HG02763 (cell line): ENCODE results near the gene ABHD11.
"Not testable (repeated sequence)": the region's sequence is repeated elsewhere in the genome, so short reads cannot be mapped to it uniquely, and the experiment has no call there.

Experiments used
- ATAC-seq: cut with Tn5 transposase; IDR thresholded peaks from one replicate; pipeline ENCODE4 v1.9.1; 2021; ENCODE audit warnings: mild to moderate bottlenecking, moderate library complexity; ENCODE audit not compliant: unreplicated experiment

The ABHD11 gene

DNA sequence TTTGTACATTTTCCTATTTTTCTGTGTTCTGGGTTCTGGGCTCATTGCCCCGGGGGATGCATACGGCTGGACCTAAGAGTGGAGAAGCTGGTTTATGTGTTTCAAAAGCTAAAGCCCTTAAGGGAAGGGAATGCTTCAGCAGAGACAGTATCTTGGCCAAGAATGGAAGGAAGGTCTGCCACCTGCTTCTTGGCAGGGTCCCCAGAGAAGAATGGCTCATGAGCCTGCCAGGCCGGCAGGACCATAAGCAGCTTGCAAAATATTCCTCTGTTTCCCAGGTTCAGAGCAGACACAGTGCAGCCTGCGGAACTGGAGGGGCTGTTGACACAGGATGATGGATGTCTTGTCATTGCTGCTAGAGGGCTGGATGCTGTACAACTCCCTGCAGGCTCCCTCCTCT, 7.8 kb upstream of the ABHD11 start:
- no peak for ATAC-seq

DNA sequence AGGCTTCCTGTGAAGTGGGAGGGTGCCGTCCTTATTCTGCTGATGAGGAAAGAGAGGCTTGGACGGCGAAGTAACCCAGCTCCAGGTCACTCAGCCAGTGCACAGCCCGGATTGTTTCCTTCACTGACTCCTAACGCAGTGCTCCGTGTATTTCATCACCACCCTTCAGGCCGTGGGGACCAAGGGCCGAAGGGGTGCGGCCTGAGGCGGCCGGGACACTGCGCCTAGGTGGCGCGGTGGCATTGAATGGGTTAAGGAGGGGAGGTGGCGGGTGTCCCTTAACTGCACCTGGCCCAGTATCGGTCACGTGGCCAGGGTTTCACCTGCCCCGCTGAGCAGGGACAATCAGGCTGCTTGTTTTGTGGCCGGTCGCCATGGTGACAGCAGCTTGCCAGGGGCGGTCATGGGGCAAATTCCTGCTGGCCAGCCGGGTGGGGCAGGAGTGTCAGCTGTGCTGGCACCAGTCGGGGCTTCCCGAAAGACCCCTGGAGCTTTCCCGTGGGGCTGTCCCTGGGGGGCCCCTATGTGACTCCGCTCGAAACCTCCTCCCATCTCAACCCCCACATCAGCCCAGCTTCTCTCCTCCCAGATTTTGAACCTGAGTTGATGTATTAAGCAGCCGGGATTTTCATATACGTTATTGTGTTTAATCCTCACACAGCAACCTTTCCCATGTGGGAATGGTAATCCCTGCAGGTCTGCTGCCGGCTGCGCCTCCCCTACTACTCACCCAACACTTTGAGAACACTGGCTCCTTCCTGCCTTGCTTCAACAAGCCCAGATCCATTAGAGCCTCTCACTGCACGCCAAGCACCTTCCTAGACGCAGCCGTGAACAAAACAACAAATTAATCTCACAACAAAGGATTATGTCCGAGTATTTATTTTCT, 4.4 kb upstream of the ABHD11 start:
- ATAC-seq: no peak

DNA sequence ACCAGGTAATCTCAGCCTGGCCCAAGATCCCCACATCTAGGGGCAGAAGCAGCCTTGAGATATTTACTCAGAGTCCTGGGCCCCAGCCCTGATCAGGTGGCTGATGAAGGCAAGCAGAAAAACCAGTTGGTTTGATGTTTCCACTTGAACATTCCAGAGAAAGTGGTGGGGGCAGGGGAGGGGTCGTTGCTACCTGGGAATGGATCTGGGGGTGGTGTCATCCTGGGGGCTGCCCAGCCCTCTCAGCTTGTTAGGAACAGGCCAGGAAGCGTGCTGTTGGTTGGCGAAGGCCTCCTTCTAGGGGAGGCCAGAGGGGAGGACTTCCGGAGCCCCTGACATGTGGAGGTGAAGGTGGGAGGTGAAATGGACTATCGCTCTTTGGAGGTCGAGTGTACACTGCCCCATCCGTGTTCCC, 3.7 kb upstream of the ABHD11 start:
- ATAC-seq: no peak

DNA sequence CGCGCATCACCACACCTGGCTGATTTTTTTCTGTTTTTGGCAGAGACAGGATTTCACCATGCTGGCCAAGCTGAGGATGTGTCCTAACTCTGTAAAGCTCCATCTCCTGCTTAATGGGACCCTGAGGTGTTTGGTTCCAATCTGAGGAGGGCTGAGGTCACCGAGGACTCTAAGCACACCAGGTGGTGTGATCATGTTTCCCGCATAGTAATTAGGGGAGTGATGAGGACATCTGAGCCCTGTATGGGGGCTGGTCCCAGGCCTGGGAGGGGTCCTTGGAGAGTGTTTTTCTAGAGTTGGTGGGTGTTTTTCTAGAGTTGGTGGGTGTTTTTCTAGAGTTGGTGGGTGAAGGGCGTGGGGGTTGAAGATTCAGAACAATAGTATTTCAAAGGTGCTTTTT, 3.0 kb upstream of the ABHD11 start:
- ATAC-seq: no peak

DNA sequence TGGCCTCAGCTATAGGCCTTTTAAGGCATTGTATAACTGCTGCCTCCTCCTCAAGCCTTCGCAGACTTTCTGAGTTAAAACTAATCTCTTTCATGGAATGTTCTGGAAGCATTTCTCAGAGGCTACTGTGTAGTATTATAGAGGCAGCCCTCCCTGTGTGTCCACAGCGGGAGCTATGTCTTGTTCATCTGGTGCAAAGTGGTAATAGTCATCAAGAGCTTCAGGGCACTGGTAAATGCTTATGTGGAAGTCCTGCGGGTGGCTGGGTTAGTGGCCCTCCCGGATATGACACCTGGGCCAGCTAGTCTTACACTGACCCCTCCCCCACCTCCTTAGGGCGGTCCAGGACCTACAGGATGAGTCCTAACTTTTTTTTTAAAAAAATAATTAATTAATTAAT, 2.2 kb upstream of the ABHD11 start:
- ATAC-seq: no peak

DNA sequence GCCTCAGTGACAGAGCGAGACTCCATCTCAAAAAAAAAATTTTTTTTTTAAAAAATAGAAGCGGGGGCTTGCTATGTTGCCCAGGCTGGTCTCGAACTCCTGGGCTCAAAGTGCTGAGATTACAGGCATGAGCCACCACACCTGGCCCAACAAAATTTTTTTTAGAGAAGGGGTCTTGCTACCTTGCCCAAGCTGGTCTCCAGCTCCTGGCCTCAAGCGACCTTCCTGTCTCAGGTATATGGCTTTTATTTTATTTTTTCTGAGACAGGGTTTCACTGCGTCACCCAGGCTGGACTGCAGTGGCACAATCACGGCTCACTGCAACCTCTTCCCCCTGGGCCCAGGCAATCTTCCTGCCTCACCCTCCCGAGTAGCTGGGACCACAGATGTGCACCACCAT, 1.6 kb upstream of the ABHD11 start:
- ATAC-seq: no peak

DNA sequence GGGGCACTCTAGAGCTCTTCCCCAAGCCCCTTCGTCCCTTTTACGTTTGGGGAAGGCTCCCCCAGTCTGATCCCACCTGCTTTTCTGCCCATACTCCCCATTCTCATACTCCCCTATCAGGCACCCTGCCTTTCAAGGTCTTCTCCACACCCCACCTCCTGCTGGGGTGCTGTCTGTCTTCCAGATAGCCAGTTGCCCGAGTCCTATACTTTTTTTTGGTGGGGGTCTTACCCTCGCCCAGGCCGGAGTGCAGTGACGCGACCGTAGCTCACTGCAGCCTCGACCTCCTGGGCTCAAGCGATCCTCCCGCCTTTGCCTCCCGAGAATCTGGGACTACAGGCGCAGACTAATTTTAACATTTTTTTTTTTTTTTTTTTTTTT, 775 bp upstream of the ABHD11 start:
- ATAC-seq: no peak

DNA sequence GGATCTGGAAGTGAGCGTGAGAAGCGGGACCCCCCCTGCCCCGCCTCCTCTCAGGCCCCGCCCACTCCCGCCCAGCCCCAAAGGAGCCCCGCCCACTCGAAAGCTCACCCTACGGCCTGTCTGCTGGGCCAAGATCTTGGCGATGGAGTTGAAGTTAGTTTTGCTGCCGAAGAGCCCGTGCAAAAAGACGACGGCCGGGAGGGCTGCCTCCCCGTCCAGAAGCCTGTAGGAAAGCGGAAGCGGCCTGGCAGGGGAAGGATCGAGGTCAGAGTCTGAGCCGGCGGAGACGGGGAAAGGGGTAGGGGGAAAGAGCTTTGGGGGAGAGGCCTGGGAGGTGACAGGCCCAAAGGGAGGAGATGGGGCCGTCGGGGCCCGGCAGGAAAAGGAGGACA, 386 bp downstream of the ABHD11 start:
- no peak for ATAC-seq

DNA sequence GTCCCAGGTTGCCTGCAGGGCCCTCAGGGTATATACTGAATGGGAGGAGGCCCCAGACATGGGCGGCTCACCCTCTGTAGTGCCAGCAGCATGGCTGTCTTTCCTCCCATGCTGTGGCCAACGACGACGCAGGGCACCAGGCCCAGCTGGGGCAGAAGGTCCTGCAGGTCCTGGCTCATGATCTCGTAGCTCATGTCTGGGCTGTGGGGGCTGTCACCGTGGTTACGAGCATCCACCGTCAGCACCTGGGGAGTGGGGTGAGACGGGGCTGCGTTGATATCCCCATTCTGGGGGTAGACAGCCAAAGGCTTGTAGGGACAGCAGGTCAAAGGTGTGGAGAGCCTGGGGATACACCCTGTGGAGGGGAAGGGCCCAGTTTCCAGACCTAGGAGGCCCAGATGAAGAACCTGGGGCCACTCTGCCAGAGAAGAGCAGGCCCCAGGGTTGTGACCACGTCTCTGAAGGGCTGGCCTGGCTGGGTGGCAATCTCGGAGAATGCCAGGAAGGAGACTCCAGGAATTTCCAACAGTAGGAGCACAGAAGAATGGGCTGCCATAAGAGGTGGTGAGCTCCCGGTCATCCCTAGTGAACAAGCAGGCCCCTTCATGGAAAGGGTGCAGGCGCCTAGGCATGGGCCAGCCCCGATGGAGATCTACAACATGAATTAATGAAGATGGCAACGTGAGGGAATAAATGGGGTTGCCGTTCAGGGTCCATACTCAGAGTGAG, 947 bp downstream of the ABHD11 start:
- ATAC-seq: no peak

DNA sequence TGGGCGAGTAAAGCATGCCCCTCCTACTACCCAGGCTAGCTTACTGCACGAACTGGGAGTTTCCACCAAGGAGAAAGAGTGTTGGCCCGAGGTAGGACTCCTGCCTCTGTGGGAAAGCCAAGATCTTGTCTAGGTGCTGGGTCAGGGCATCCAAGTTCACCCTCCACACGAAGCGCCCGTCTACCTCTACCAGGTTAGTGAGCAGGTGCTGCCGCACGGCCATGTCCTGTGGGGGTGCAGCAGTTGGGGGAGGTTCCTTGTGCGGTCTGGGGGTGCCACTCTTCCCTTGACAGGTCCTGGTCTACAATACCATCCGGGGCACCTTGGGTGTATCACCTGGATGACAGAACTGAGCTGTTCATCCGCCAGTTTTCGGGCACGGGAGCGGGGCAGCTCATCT, 1.7 kb downstream of the ABHD11 start:
- ATAC-seq: no peak

DNA sequence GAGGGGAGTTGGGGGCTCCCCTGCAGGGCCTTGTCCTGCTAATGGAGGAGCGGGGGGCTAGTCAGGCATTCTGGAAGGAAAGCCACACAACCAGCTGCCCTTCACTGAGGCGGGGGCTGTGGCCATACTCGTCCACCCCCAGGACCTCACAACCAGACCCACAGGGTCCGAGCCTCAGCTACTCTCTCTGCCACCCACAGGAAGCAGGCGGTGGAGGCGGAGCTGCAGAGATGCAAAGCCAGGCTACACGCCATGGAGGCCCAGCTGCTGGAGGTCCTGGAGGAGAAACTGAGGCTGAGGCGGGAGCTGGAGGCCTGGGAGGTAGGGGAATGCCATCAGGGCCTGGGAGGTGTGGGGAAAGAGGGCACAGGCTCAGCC, 3.1 kb downstream of the ABHD11 start:
- ATAC-seq: no peak

DNA sequence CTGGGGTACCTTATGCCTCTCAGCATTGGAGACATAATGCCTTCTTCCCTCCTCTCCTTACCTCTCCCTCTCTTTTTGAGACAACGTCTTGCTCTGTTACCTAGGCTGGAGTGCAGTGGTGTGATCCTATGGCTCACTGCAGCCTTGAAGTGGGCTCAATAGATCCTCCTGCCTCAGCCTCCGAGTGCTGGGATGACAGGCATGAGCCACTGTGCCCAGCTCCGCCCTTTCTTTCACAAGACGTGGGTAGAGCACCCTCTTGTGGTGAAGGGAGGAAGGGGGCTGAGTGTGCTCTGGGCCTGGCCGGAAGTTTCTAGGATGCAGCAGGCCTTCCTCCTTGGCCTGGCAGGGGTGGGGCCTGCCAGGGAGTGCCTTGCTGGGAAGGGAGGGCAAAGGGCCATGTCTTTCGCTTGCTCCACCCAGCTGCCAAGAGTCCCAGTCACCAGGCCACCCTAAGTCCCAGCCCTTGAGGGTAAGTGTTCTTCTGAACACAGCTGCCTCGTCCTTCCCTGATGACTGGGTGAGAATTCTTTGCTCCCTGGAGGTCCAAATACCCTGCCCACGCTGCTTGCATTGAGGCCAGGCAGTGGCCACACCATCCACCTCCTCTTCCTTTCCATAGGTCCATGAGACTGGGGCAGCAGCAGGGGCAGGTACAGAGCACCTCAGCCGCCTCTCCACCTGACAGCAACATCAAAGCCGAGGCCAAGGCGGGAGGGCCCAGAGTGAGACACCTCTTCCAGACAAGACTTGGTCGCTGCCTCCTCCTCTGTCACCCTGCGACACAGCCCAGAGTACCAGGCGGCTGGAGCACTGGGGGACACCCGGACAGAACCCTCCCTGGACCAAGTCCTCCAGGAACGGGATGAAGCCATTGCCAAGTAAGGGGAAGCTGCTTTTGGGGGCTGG, 3.7 kb downstream of the ABHD11 start:
- peak; percentile 36 for ATAC-seq

DNA sequence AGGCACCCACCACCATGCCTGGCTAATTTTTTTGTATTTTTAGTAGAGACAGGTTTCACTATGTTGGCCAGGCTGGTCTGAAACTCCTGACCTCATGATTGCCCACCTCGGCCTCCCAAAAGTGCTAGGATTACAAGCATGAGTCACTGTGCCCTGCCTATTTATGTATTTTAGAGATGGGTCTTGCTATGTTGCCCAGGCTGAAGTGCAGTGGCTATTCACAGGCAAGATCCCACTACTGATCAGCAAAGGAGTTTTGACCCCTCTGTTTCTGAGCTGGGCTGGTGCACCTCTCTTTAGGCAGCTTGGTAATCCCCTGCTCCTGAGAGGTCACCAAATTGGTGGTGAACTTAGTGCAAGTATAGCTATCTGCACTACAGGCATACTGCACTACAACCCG, 6.2 kb downstream of the ABHD11 start:
- ATAC-seq: no peak

DNA sequence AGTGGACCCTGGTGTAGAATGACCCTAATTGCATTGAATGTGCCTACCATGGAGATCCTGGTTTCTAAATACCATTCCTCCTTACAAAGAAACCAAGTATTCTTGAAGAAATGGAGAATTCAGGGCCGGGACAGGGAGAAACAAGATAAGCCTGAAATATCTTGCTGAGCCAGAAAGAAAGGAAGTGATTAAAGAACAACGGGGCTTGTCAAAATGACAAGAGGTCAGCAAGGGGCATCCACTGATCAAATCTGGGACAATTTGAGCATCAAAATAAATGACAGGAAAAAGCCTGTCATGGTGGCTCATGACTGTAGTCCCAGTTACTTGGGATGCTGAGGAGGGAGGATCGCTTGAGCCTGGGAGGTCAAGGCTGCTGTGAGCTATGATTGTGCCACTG, 8.1 kb downstream of the ABHD11 start:
- no peak for ATAC-seq

DNA sequence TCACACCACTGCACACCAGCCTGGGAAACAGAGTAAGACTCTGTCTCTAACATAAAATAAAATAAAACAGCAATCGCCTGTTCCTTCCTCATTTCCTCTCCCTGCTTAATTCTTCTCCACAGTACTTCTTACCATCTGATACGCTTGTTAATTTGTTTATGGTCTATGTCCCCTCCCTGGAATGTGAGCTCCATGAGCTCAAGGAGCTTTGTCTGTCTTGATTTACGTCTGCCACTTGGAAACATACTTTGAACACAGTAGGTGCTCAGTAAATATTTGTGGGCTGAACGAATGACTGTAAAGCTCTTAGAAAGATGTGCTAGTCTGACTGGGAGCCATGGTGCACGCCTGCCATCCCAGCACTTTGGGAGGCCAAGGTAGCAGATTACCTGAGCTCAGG, 10.1 kb downstream of the ABHD11 start:
- ATAC-seq: no peak

DNA sequence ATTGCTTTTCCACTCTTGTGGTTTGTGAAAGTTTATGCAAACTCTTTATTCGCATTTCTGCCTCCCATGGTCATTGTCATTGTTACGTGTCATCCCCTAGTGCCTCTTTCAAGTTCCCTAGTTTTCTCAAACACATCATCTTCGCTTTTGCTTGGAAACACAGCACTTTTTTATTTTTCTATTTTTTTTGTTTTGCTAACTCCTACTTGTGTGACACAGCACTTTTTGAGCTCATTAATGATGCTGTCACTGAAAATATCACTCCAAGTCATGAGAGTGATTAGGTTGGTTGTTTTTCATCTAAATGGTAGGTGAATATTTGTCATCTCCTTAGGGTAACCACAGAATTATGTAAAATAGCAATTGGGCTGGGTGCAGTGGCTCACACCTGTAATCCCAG, 10.7 kb downstream of the ABHD11 start:
- ATAC-seq: no peak

DNA sequence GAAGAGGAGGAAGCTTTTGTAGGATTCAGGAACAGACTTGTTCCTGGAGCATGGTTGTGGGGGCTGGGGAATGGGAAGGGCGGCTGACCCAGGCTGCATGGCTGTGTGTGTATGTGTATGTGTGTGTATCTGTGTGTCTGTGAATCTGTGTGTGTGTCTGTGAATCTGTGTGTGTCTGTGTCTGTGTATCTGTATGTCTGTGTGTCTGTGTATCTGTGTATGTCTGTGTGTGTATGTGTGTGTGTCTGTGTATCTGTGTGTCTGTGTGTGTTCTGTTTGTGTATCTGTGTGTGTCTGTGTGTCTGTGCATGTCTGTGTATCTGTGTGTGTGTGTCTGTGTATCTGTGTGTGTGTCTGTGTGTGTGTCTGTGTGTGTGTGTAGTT, 12.5 kb downstream of the ABHD11 start:
- peak; percentile 29 for ATAC-seq

DNA sequence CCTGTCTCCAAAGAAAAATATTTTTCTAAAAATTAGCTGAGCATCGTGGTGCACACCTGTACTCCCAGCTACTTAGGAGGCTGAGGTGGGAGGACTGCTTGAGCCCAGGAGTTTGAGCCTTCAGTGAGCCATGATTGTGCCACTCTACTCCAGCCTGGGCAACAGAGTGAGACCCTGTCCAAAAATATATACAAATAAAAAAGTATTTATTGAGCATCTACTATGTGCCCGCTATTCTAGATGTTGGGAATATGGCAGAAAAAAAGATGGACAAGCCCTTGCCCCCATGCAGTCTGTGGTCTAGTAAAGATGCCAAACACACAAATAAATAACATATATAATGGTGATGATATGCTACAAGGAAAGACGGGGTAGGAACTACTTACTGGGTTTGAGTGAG, 14.8 kb downstream of the ABHD11 start:
- no peak for ATAC-seq

DNA sequence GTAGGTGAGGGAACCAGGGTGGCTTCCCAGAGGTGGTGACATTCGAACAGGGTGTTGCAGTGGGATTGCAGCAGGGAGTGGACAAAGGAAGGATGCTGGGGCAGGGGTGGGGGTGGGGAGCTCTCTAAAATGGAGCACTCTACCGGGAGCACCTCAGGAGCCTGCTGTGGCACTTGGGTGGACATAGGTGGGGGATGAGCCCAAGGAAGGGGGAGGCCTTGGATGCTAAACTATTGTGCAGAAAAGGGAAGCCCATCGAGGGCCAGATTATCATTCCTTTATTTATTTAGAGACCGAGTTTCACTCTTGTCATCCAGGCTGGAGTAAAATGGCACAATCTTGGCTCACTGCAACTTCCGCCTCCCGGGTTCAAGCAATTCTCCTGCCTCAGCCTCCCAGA, 15.8 kb downstream of the ABHD11 start:
- ATAC-seq: no peak

DNA sequence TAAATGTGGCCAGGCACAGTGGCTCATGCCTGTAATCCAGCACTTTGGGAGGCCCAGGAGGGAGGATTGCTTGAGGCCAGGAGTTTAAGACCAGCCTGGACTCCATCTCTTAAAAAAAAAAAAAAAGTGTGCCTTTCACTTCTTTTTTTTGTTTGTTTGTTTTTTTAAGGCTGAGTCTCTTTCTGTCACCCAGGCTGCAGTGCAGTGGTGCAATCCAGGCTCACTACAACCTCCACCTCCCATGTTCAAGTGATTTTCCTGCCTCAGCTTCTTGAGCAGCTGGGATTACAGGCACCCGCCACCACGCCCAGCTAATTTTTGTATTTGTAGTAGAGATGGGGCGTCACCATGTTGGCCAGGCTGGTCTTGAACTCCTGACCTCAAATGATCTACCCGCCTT, 16.4 kb downstream of the ABHD11 start:
- ATAC-seq: not testable (repeated sequence)

DNA sequence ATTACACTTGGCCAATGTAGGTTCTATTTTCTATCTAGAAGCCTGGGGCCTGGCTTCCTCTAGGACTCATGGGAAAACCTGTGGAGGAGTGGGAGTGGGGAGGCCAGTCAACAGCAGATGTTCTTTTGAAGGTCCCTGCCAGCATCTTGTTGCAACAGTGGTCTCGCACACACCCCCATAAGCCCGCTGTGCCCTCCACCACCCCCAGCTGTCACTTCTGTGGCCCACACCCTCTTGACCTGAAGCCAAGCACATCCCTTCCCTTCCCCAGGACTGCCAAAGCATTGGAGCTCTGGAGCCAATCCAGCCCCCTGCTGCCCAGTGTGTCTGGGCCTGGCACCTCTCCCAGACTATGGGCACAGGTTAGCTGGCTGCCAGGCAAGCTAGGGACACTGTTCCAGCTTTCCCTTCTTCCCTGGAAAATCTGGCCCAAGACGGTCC, 17.2 kb downstream of the ABHD11 start:
- ATAC-seq: no peak
